ENCODE results near the gene MAPKAP1.

DNA sequence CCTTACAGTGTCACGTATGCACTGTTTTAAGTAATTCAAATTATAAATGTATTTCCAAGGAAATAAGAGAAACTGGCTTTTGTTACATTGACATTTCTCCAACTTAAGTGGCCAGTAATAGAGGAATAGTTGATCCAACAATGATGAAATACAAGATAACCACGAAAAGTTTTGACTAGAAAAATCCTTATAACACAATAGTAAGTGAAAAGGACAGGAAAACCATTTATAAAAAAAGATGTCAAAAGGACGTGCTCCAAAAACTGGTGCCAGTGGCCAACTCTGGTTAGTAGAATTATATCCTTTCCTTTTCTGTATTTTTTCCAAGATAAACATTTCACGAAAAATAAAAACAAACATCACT, 234.5 kb downstream of the MAPKAP1 start:
- TF ChIP-seq CTCF (IDR thresholded peaks at IDR 0.05): no peak
- TF ChIP-seq POLR2A (IDR thresholded peaks at IDR 0.05): no peak
- no peak for TF ChIP-seq POLR2AphosphoS5 (IDR thresholded peaks at IDR 0.05)

Data from gastroesophageal sphincter (tissue), 3 donors.